ENCODE measurements around the gene LEKR1.

LEKR1 gene

DNA sequence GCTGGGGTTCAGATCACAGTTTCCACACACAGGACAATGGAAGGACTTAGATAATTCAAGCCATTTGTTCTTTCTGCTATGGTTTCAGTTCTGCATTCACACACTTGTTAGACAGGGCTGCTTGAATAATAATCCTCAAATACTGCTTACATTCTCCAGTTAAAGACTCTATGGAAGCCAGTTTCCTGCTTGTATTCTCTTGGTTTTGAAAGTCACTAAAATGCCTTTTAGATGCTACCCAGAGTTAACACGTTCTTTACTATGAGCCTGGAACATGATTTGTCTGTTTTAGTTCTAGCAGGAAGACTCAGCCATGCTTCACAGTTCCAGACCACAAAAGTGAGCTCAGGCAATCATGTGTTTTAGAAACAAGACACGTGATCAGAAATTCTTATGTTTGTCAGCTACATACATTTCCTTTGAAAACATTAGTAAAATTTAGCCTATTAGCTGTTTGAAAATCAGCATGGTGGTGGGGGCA, 152.4 kb downstream of the LEKR1 start:
- no peak for DNase-seq (ENCODE audit: low read depth in 2 of 2)

DNA sequence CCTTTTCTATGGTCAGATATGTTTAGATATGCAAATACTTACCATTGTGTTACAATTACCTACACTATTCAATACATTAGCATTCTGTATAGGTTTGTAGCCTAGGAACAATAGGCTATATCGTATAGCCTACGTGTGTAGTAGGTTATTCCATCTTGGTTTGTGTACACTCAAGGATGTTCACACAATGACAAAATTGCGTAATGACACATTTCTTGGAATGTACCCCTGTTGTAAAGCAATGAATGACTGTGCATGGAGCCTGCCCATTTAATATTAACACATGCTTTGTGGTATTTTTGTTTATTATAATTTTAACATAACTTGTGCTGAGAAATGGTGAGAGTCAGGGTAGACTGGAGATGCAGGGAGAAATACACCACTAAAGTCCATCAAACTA, 154.9 kb downstream of the LEKR1 start:
- DNase-seq (ENCODE audit: low read depth in 2 of 2), result no peak

DNA sequence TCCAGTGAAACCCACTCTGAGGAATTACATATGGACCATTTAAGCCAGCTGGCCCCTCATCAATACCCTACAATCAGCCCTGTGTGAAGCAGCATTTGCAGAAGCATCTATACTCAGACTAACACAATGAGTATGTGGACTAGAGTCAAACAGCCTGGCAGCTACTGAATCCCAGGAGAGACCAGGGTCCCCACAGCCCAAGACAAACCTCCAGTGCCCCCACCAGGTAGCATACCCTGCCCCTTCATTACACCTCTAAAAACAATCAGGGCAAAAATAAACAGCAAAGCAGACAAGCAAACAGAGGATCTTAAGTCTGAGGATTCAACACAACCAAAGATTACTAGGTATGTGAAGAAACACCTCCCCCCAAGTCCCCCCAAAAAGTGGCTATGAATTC, 157.4 kb downstream of the LEKR1 start:
- DNase-seq (ENCODE audit: low read depth in 2 of 2), result no peak

DNA sequence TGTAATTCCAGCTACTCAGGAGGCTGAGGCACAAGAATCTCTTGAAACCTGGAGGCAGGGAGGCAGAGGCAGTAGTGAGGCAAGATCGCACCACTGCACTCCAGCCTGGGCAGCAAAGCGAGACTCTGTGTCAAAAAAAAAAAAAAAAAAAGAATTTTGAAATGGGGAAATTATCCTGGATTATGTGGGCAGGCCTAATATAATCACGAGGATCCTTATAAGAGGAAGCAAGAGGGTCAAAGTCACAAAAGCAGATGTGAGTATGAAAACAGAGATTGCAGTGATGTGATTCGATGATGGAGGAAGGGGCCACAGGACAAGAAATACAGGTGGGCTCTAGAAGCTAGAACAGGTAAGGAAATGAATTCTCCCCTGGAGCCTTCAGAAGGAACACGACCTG, 159.6 kb downstream of the LEKR1 start:
- no peak for DNase-seq (ENCODE audit: low read depth in 2 of 2)

GRCh38 chr3:156987946-156988345, 161.8 kb downstream of the LEKR1 start:
- DNase-seq (ENCODE audit: low read depth in 2 of 2), result no peak

- DNase-seq (ENCODE audit: low read depth in 2 of 2), result no peak
Measured at GRCh38 chr3:156997351-156997750, 171.2 kb downstream of the LEKR1 start.

GRCh38 chr3:157001221-157001957, 175.2 kb downstream of the LEKR1 start:
- DNase-seq (ENCODE audit: low read depth in 2 of 2), result no peak

DNA sequence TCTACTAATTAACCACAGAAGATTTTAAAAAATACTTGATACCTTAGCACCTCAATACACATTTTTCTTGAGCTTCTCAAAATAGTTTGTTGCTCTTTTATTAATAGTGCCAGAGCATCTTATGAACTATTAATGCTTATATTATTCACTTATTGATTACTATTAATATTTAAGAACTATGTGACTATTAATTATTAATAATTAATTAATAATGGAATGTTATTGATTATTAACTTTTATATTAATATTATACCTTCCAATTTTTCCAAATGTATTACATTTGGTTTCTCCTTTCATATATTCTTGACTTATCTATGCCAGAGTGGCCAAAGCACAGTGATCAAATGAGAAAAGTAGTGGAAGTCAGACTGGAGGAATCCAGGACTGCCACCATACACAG, 195.5 kb downstream of the LEKR1 start:
- no peak for DNase-seq (ENCODE audit: low read depth in 2 of 2)

DNA sequence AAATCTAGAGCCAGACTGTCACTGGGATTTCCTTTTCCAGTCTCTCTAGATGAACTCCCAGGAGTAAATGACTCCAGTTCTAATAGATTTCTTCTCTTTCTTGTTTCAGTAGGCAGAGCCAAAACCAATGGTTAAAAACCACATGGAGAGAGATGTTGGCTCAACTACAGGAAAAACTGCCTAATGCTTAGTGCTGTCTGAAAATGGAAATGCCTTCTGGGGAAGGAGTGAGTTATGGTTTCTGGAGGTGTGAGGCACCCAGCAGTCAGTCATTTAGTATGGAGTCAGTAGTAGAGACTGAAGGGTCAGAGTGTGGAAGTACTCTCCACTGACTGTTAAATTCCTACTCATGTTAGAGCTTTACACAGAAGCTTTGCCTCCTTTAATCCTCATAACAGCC, 197.1 kb downstream of the LEKR1 start:
- DNase-seq (ENCODE audit: low read depth in 2 of 2), result no peak

DNA sequence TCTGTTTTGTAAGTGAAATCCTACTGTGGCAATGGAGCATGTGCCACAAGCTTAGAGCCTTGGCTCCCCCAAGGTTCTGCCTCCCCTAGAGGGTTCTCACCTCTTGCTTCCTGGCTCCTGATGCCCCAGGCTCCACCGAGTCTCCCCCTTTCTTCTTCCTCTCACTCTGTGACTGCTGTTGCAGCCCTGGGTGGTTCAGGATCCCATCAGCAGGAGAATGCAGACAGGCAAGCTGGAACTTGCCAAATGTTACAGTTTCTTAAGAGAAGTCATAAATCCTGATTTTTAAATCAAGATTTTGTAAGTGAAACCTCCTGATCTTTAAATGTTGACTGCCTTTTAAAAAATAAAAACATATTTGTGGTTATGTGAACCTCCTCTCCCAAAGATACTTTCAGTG, 199.9 kb downstream of the LEKR1 start:
- no peak for DNase-seq (ENCODE audit: low read depth in 2 of 2)

GRCh38 chr3:157027861-157028745, 201.9 kb downstream of the LEKR1 start:
- no peak for DNase-seq (ENCODE audit: low read depth in 2 of 2)

DNA sequence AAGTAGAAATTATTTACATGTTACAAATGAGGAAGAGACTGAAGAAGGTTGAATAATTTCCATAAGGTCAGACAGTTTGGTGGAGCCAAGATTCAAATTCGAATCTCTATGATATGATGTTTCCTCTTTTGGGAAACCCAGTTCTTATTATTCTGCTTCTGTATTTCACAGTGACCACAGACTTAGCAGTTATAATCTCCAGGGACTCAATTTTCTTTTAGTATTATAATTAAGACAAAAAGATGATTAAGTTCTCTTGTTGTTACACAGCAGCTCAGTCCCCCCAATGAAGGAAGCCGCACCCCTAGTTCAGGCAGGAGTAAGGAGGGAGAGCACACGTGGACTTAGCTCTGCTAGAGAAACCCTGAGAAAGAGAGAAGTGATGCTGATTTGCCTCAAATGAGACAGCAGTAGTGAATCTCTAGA, 203.2 kb downstream of the LEKR1 start:
- DNase-seq (ENCODE audit: low read depth in 2 of 2), result no peak

- DNase-seq (ENCODE audit: low read depth in 2 of 2), result no peak
Measured at GRCh38 chr3:157030712-157031111, 204.6 kb downstream of the LEKR1 start.

DNA sequence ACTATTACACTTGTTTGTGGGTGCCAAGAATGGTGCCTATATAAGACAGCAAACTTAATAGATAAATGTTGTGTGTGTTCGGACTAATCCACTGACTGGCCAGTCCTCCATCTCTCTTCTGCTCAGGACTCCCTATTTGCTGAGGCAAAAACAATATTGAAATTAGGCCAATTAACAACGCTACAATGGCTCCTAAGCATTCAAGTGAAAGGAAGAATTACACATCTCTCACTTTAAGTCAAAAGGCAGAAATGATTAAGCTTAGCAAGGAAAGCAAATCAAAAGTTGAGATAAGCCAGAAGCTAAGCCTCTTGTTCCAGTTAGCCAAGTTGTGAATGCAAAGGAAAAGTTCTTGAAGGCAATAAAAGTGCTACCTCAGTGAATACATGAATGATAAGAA, 206.8 kb downstream of the LEKR1 start:
- DNase-seq (ENCODE audit: low read depth in 2 of 2), result no peak

DNA sequence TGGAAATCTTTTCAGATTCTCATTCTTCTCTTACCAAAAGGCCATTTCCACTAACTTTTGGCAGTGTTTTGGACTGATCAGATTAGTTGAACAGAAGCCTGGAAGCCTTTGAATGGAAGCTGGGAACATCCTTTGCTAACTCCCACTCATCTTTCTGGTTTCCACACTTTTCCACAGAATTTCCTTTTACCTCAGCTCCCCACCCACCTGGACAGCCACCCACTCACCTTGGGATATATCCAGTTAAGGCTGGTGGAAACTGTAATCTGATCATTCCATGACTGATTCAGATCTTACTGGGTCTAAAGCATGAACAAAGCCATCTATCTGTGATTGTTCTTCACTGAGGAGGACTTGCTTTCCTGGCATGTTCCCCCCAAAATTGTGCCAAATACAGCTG, 214.3 kb downstream of the LEKR1 start:
- no peak for DNase-seq (ENCODE audit: low read depth in 2 of 2)

- no peak for DNase-seq (ENCODE audit: low read depth in 2 of 2)
Measured at GRCh38 chr3:157042226-157042625, 216.1 kb downstream of the LEKR1 start.

- no peak for DNase-seq (ENCODE audit: low read depth in 2 of 2)
Measured at GRCh38 chr3:157043771-157044170, 217.6 kb downstream of the LEKR1 start.

DNA sequence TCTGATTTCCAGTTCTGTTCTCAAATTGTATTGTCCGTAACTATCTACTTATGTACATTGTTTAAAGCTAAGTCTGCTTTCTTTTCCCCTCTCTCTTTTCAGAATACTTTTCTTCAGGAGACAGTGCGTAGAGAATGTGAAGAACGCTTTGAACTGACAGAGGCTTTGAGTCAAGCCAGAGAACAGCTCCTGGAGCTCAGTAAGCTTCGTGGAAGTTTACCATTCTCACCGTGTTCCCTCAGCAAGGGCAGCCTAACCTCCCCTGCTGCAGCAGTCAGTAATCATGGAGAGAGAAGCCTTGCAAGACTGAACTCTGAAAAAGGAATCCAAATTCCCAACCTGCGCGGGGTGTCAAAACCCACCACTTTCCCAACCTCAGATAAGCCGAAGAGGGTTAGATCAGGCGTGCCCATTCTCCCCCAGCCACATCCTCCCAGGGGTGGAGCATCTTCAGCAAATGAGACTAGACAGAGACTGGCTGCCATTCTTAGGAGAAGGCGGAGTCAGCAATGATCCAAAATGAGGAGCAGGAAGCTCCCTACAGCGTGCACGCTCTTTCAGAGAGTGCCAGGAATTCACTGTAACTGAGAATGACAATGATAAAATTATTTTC, 219.2 kb downstream of the LEKR1 start:
- no peak for DNase-seq (ENCODE audit: low read depth in 2 of 2)

DNA sequence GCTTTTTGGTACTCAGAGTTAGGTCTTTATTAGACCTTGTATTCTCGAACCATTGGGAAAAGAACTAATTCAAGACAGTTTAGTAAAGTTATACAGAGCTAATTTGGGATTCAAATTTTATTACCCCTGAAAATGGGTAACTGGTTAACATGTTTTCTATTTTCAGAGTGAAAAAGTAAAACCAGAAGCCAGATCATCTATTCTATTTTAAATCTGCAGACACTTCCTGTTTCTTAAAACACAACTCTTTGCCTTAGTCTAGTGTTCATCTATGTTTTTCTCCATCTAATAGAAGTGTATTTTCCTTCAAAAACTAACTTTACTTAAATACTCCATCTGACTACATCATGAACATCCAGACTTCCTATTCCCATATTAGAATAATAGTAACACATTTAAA, 220.4 kb downstream of the LEKR1 start:
- no peak for DNase-seq (ENCODE audit: low read depth in 2 of 2)

- DNase-seq (ENCODE audit: low read depth in 2 of 2), result no peak
Measured at GRCh38 chr3:157051055-157051454, 224.9 kb downstream of the LEKR1 start.

GRCh38 chr3:157051591-157051990, 225.4 kb downstream of the LEKR1 start:
- no peak for DNase-seq (ENCODE audit: low read depth in 2 of 2)

DNA sequence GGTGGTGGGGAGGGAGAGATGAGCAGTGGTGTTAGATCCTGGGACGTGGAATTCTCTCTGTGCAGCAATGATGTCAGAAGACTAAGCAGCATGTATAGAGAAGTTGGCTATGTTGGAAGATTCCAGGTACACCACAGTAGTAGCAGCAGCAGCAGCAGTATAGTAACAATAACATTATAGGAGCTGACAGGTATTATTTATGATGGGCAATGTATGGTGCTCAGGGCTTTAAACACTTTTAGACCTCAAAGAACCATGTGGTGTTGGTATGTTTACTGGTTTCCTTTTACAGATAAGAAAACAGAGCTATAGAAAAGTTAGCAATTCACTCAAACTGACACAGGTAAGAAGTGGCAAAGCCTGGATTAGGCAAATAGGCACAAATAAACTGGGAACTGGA, 229.9 kb downstream of the LEKR1 start:
- no peak for DNase-seq (ENCODE audit: low read depth in 2 of 2)

Measured in activated CD4-positive, alpha-beta T cell treated with anti-CD3 and anti-CD28 coated beads for 24 hours (primary cell).